SH-SY5Y (cell line): ENCODE measurements around the gene MAN2C1.

Source experiments
- GATA2 ChIP-seq: IDR thresholded peaks from 2 replicates; pipeline ENCODE4 v1.6.1; 2011; ENCODE audit warnings: mild to moderate bottlenecking, low read depth, low read length
- GATA3 ChIP-seq: IDR thresholded peaks from 2 replicates; pipeline ENCODE4 v1.6.1; 2011; ENCODE audit warnings: low read depth, mild to moderate bottlenecking, low read length, moderate library complexity

The MAN2C1 gene

DNA sequence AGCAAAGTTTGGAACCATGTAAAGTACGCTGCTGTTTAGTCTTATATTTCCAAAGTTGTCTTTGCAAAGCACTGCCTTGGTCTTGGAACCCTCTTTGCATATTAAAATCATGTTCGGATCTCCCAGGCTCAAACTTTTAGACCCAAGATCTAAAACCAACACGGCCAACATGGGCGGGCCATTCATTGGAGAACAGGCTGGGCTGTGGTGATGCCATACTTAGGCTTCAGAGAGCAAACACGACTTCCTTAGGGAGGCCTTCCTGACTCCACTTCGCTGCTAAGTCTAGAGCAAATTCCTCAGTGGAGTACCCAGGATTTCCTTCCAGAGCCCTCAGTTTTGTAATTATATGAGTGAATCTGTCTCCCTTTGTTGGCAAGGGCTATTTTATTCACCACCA is 3.5 kb downstream of the MAN2C1 start:
- TF ChIP-seq GATA3 (no peak), GATA2 (no peak)

DNA sequence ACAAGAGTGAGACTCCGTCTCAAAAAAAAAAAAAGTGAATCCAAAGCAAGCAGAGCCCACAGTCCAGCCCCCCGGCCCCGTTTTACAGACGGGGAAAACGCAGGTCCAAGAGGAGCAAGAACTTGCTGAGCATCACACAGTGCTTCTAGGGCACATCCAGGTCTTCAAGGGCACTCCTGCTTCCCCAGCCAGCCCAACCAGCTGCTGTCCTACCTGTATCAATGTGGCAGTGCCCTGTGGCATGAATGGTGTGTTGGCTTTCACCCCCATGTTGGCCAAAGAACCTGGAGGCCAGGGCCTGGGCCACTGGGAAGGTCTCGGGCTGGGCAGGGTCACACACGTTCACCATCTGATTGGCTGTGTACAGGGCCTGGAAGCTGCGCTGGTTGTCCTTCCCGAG is 4.6 kb downstream of the MAN2C1 start:
- TF ChIP-seq GATA2, result no peak
- no peak for TF ChIP-seq GATA3

DNA sequence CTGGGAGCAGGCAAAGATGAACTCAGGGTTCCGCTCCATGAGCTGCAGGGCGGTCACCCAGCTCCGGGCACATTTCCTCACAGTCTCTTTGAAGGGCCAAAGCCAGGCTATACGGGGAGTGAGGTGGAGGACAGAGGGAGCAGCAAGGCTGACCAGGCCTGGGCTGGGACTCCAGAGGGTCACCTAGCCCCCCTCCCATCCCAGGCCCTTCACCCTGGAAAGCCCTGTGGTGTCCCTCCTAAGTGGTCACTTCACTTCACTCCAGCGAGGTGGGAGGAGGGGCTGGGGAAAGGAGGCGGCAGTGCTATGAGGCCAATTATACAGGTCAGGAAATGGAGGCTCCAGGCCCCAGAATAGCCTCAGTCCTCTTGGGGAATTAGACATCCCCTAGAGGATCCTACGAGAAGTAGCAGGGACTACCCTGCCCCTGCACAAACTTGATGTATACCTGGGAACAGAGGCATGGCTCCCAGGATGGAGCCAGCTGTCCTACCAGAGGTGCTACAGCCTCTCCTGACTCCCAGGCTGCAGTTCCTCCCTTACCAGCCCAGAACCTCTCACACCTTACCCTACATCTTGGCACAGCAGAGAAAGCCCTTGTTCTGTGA is 5.7 kb downstream of the MAN2C1 start:
- TF ChIP-seq GATA2, result no peak
- TF ChIP-seq GATA3, result no peak

DNA sequence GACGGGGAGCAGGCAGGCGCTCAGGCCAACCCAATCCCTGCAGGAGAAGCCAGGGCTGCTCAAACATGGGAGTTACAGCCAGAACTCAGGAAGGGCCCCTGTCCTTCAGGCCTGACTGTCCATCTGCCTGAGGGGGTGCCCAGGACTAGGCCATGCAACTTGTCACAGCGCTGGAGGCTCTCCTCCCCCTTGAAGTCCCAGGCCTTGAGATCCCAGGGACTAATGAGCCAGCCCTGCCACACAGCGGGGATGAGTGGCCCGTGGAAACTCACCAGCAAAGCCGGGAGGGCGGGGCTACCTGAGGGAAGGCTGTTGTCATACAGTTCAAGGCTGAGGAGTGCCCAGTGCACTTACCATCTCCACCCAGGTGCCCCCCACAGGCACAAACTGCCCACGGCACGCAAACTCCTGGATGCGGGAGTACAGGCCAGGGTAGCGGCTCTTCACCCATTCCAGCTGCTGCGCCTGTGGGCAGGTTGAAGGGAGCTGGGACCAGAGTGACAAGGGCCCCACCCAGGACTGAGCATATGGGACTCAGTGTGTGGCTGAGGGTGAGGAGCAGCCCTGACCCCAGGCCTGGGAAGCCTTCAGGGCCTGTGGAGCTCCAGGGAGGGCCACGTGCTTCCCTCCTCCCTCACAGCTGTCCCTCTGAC is 6.3 kb downstream of the MAN2C1 start:
- no peak for TF ChIP-seq GATA2
- TF ChIP-seq GATA3, result no peak

DNA sequence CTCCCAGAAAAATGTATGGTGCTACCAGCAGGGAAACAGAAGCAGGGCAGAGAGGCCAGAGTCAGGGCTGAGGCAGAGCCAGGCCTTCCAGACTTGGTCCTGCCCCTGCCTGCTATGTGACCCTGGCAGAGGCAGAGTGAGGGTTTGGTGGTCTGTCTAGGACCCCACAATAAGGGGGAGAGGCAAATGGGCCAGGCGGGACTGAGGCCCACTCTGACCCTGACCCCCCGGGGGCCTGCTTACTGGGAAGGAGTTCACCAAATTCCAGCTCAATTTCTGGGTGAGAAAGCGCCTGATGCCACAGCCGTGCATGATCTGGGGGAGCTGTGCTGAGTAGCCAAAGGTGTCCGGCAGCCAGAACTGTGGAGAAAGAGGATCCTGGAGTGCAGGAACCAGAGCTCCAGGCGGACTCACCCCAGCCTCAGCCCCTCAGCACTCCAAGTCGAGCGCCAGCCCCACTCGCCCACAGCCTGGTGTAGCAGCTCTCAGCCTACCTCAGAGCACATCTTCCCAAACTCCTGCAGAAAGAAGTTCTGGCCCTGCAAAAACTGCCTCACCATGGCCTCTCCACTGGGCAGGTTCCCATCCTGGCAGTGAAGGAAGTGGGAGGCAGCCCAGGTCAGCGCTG is 6.9 kb downstream of the MAN2C1 start:
- TF ChIP-seq GATA3, result no peak
- no peak for TF ChIP-seq GATA2

DNA sequence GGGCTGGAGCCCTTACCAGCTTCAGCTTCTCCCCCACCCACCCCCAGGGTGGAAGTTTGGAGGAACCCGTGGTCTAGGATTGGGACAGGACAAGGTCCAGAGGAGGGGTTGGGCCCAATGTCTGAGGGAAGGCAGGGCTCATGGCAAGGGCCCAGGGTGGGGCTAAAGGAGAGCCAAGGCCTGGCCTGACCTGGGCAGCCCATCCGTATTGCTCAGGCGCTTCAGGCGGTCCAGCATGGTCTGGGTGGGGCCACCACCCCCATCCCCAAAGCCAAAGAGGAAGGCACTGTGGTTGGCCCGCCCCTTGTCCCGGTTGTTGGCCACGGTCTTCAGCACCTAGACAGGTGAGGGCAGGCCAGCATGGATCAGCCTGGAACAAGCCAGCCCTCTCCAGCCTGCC is 7.6 kb downstream of the MAN2C1 start:
- TF ChIP-seq GATA2 (no peak), GATA3 (no peak)

DNA sequence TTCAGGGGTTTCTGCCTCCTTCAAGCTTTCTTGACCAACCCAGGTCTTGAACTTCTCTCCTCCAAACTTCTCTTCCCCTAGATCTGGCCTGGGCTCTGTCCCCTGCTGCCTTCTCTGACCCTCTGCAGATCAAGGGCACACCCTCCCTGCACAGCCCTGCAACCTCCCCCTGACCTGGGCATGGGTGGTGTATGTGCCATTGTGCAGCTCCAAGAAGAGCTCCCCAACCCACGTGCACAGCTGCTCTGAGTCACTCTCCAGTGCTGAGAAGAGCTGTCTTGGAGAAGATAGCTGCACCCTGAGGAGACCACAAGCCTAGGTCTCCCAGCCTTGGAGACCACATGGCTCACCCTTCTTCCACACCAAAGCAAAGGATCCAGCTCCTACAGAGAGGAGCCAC is 8.0 kb downstream of the MAN2C1 start:
- no peak for TF ChIP-seq GATA3
- no peak for TF ChIP-seq GATA2

DNA sequence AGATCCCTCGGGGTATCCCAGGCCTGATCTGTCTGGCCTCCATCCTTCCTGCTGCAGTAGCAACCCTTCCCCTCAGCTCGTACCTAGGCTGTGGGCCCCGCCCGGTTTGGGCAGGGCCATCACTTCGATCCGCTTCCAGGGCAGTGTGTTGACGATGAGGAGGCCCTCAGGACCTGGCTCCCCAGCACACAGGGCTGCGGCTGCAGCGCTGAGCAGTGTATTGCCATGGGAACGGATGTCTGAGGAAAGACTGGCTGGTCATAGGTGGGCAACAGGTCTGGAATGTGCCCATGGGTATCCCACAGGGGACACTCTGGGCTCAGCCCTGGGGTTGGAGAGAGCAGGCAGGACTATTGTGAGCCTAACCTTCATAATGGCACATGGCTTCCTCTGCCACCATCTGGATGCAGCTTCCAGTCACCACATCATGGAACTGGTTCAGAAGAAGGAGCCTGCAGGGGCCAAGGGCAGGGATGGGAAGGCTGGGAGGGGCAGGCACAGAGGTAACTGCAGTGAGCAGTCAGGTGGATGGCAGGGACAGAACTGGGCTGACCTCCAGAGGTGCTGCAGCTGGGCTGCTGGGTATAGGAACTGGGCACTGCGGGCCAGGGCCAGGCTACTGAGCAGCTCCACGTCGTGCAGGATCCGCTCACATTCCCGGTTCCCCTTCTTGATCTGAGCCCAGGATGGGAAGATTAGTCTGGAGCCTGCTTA is 8.7 kb downstream of the MAN2C1 start:
- no peak for TF ChIP-seq GATA3
- no peak for TF ChIP-seq GATA2

DNA sequence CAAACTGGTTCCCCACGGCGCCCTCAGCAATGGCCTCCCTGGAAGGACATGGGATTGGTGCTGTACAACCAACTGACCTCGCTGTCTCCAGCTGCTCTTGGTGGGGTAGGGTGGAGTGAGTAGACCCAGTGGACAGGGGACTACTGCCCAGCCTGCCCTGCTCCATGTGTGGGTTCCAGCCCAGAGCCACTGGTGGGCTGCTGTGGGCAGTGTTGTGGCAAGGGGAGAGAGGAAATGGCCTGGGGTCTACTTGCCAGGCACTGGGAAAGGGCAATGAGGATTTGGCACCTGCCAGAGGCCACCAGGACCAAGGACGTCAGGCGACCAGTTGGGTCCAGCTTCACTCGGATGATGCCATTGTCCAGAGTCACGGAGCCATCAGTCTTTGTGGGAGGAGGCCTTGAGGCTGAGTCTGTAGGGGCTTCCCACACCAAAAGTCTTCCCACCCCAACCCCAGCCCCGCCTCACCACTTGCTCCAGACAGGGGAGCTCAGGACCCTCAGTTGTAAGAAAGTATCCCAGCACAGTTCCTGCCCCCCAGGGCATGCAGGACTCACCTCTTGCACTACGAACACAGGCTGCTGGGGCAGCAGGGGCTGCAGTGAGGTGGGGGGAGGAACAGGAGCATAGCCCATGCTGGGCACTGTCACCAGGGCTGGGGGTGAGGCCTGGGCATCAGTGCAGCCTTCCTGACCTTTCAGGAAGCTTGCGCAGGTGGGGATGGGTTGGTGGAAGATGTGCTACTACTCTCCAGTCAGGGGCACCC is 9.5 kb downstream of the MAN2C1 start:
- TF ChIP-seq GATA2 (no peak), GATA3 (no peak)

DNA sequence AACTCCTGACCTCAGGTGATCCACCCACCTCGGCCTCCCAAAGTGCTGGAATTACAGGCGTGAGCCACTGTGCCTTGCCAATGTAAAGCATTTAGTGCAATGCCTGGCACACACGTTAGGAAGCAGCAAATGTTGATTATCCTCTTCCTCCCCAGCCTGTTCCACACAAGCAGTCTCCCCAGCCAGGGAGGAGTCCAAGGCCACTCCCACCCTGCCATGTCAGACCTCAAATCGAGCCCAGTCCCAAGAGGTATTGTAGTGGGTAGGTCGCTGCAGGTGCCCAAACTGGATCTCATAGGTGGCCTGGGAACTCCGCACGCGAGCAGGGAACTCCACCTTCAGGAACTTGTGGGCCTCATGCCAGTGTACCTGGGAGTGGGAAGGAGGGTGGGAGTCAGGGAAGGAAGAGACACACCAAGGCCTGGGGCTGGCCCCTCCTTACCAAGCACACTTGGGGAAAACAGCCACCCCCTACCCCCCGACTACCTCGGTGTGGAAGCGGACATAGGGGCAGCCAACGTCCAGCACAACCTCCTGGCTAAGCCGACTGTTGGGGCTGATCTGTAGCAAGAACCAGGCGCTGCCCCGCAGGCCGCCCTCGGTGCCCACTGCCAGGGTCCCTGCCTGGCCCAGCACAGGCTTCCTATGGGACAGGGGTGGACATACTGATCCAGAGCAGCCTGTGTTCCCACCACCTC is 10.3 kb downstream of the MAN2C1 start:
- TF ChIP-seq GATA3, result no peak
- TF ChIP-seq GATA2, result no peak

DNA sequence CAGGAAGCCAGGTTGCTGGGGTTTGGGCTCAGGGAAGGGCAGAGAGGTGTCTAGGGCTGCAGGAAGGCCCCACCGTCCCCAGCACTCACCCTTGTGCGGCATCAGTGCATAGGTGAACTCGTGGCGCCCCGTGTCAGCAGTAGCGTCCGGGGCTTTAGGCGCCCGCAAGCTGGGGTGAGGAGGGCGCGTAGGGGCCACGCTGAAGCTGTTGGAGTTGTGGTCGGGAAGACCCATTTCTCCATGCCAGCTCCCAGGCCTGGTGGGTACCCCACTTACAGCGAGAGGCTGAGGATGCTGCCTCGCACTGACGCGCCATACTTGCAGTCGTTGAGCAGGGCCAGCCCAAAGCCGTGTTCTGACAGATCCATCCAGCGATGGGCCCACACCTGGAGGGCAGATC is 11.9 kb downstream of the MAN2C1 start:
- TF ChIP-seq GATA2, result no peak
- TF ChIP-seq GATA3, result no peak

DNA sequence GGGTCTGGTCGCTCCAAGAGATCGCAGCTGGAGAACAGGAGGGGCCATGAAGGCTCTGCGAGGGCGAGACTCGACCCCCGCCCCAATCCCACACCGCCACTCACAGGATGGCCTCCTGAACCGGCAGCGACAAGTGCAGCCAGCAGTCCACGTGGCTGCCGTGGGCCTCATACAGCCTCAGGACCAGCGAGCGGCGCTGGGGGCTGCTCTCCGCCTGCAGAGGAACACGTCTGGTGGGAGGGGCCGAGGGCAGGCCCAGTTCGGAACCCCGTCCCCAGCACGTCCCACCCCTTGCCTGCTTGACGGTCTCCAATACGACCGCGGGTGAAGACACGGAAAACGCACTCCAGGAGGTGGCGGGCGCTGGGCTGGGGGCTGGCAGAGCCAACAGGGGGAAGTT is 12.4 kb downstream of the MAN2C1 start:
- TF ChIP-seq GATA3, result no peak
- no peak for TF ChIP-seq GATA2

DNA sequence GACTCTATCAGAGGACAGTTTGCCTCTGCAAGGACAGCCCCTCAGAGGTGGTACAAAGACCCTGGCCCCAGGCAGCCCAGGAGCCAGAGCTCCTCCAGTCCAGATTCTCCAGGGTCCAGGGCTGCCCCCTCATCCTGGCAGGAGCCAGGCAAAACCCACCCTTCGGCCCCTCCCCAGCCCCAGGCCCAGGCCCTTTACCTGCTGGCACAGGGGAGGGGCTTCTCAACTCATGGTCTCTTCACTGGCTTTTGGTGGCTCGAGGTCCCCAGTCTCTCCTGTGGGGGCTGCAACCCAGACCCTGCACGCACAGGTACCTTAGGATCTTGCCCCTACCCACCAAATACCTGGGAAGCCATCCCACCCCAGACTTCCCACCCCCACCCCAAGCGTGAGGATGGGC is 13.0 kb downstream of the MAN2C1 start:
- TF ChIP-seq GATA2, result no peak
- no peak for TF ChIP-seq GATA3

DNA sequence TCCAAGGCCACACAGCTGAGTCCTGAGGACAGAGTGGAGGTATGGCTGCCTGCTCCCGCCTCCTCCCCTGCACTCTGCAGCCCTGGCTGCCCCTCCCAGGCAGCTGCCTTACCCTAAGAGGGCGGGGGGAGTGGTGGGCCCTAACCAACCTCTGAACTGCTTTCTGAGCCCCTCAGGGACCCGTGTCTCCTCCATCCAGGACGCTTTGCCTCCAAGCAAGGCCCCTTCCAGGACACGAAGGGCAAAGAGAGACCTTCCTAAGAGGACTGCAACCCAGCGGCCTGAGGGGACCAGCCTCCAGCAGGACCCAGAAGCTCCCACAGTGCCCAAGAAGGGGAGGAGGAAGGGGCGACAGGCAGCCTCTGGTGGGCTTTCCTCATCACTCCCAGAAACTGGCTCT is 14.0 kb downstream of the MAN2C1 start:
- no peak for TF ChIP-seq GATA3
- TF ChIP-seq GATA2, result no peak
